Sigmoid colon (tissue), 4 donors: ENCODE results near the gene ZSCAN21.

Experiments
- EP300 ChIP-seq, 4 donors: sonication (generic); formaldehyde crosslinking; IDR thresholded peaks; one replicate each; pipeline ENCODE4 v1.6.1; 2017; ENCODE audit warnings: antibody characterized with exemption in 4 of 4
- POLR2A ChIP-seq, 2 donors: fragments of 450-650 bp; IDR thresholded peaks; one replicate each; pipeline ENCODE4 v1.6.1; 2016; ENCODE audit warnings: antibody characterized with exemption in 2 of 2, mild to moderate bottlenecking in 2 of 2, moderate library complexity in 2 of 2
- POLR2AphosphoS5 ChIP-seq, 4 donors: sonication (generic); formaldehyde crosslinking; IDR thresholded peaks; one replicate each; pipeline ENCODE4 v1.6.1; 2017; ENCODE audit warnings: antibody characterized with exemption in 4 of 4
- TF ChIP-seq, protein P1 (sequence below), 4 experiments: fragments of 450-650 bp in 3 of 4; fragments of 200-600 bp in 1 of 4; IDR thresholded peaks; one replicate each; pipeline ENCODE4 v1.5.1; 2016 to 2019; ENCODE audit warnings: antibody characterized with exemption in 4 of 4, mild to moderate bottlenecking in 3 of 4, moderate library complexity in 2 of 4

DNA sequence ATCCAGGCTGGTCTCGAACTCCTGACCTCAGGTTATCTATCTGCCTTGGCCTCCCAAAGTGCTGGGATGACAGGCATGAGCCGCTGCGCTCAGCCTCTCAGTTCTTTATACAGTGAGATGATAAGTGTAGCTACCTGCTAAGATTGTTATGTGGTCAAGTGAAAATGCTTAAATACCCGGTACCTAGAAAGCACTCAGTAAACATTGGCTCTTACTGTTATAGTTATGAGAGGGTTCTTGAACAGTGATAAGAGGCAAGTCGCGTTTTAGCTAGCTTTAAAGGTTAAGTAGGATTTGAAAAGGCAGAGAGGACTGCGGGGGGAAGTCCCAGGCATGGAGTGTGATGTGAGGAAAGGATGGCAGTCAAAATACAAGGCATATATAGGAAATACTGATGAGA, 29.7 kb upstream of the ZSCAN21 start:
- TF ChIP-seq, protein P1, sequence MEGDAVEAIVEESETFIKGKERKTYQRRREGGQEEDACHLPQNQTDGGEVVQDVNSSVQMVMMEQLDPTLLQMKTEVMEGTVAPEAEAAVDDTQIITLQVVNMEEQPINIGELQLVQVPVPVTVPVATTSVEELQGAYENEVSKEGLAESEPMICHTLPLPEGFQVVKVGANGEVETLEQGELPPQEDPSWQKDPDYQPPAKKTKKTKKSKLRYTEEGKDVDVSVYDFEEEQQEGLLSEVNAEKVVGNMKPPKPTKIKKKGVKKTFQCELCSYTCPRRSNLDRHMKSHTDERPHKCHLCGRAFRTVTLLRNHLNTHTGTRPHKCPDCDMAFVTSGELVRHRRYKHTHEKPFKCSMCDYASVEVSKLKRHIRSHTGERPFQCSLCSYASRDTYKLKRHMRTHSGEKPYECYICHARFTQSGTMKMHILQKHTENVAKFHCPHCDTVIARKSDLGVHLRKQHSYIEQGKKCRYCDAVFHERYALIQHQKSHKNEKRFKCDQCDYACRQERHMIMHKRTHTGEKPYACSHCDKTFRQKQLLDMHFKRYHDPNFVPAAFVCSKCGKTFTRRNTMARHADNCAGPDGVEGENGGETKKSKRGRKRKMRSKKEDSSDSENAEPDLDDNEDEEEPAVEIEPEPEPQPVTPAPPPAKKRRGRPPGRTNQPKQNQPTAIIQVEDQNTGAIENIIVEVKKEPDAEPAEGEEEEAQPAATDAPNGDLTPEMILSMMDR (IDR thresholded peaks at IDR 0.05) = no peak
- TF ChIP-seq POLR2A (IDR thresholded peaks at IDR 0.05) = no peak
- TF ChIP-seq EP300 (IDR thresholded peaks at IDR 0.05) = no peak
- TF ChIP-seq POLR2AphosphoS5 (IDR thresholded peaks at IDR 0.05) = no peak
